Activated CD8-positive, alpha-beta memory T cell treated with anti-CD3 and anti-CD28 coated beads, Interleukin-2, amount 10 ng/mL, durations not matched to agents 7 days and 5 days (primary cell): ENCODE measurements around the gene OVAAL. TPM values are rescaled to one million over a fixed set of nuclear protein-coding genes. Genes with fewer than 3 reads are reported as not detected.
"Not testable (repeated sequence)": the region's sequence is repeated elsewhere in the genome, so short reads cannot be mapped to it uniquely, and the experiment has no call there.

Experiments
- ATAC-seq: fragments of 150-1000 bp; cut with Tn5 transposase; one replicate; pipeline ENCODE4 v1.10.0; 2021; ENCODE audit warnings: moderate library complexity
- CTCF ChIA-PET: fragments of 350-600 bp; sonication (Branson Sonifier 250); formaldehyde crosslinking; loops from one replicate; lab custom pipeline; 2021; ENCODE audit warnings: antibody characterized with exemption; lab: Charles Lee
- DNase-seq: peaks from one replicate; pipeline ENCODE4 v3.0.0-alpha.2; 2020
- H3K27ac Mint-ChIP-seq: one replicate; pipeline ENCODE4 v1.8.0; 2021; ENCODE audit warnings: mild to moderate bottlenecking, mixed read lengths
- H3K27me3 Mint-ChIP-seq: one replicate; pipeline ENCODE4 v1.8.0; 2021; ENCODE audit warnings: mixed read lengths
- H3K36me3 Mint-ChIP-seq: one replicate; pipeline ENCODE4 v1.8.0; 2021; ENCODE audit warnings: mild to moderate bottlenecking, mixed read lengths
- H3K4me1 Mint-ChIP-seq: one replicate; pipeline ENCODE4 v1.8.0; 2021; ENCODE audit warnings: mixed read lengths
- H3K4me3 Mint-ChIP-seq: one replicate; pipeline ENCODE4 v1.8.0; 2021; ENCODE audit warnings: mild to moderate bottlenecking, moderate library complexity, mixed read lengths
- H3K9me3 Mint-ChIP-seq: one replicate; pipeline ENCODE4 v1.8.0; 2022; ENCODE audit warnings: low read depth, mixed read lengths
- total RNA-seq, 2 experiments: library from RNA; stranded (reverse); gene quantifications; one replicate each; pipeline ENCODE4 v1.2.3, GENCODE V29; 2021

OVAAL gene
- total RNA-seq, 2 experiments from 2014 or later, result not detected

- H3K36me3 Mint-ChIP-seq, result no peaks in the 10 kb centered on the region
- H3K9me3 Mint-ChIP-seq, result no peaks in the 10 kb centered on the region
- H3K27me3 Mint-ChIP-seq, result peaks cover 3% of the 10 kb centered on the region
- ATAC-seq (no peak), DNase-seq (no peak)
- CTCF ChIA-PET, result interaction anchor here (0.8 kb wide), 1 partner anchor 336 kb away, joined by 3 read pairs; no protein-coding TSS in a partner anchor
- no peak overlapping the region for H3K27ac Mint-ChIP-seq
- H3K4me3 Mint-ChIP-seq, result no peak overlapping the region
- no peaks in the 10 kb centered on the region for H3K4me1 Mint-ChIP-seq
Observed at GRCh38 chr1:180545991-180546390, 12.8 kb upstream of the OVAAL start.

GRCh38 chr1:180548686-180549317 lies 10.0 kb upstream of the OVAAL start:
- no peaks in the 10 kb centered on the region for H3K9me3 Mint-ChIP-seq
- no peak overlapping the region for H3K4me3 Mint-ChIP-seq
- CTCF ChIA-PET, result no interaction called here
- ATAC-seq (no peak), DNase-seq (no peak)
- no peaks in the 10 kb centered on the region for H3K4me1 Mint-ChIP-seq
- no peaks in the 10 kb centered on the region for H3K36me3 Mint-ChIP-seq
- H3K27ac Mint-ChIP-seq, result no peak overlapping the region
- H3K27me3 Mint-ChIP-seq, result peaks cover 2% of the 10 kb centered on the region

GRCh38 chr1:180549770-180550169 lies 9.0 kb upstream of the OVAAL start:
- not testable (repeated sequence) for H3K4me3 Mint-ChIP-seq, H3K9me3 Mint-ChIP-seq, DNase-seq, ATAC-seq, H3K4me1 Mint-ChIP-seq, H3K27ac Mint-ChIP-seq, H3K27me3 Mint-ChIP-seq, H3K36me3 Mint-ChIP-seq
- CTCF ChIA-PET, result interaction anchor here (1.3 kb wide), 1 partner anchor 312 kb away, joined by 6 read pairs; no protein-coding TSS in a partner anchor

GRCh38 chr1:180550241-180550640 lies 8.5 kb upstream of the OVAAL start:
- Mint-ChIP-seq H3K27me3 (peaks cover 2% of the 10 kb centered on the region), H3K9me3 (no peaks in the 10 kb centered on the region), H3K4me3 (no peak overlapping the region), H3K27ac (no peak overlapping the region), H3K4me1 (no peaks in the 10 kb centered on the region), H3K36me3 (no peaks in the 10 kb centered on the region)
- ATAC-seq (no peak), DNase-seq (no peak)
- CTCF ChIA-PET, result interaction anchor here (1.3 kb wide), 1 partner anchor 311 kb away, joined by 6 read pairs; no protein-coding TSS in a partner anchor

GRCh38 chr1:180551997-180552396 lies 6.8 kb upstream of the OVAAL start:
- CTCF ChIA-PET, result no interaction called here
- no peaks in the 10 kb centered on the region for H3K4me1 Mint-ChIP-seq

GRCh38 chr1:180553046-180553445 lies 5.7 kb upstream of the OVAAL start:
- H3K4me3 Mint-ChIP-seq, H3K27ac Mint-ChIP-seq, H3K27me3 Mint-ChIP-seq, DNase-seq, H3K4me1 Mint-ChIP-seq, H3K36me3 Mint-ChIP-seq, H3K9me3 Mint-ChIP-seq, ATAC-seq, CTCF ChIA-PET: not testable (repeated sequence)

More at GRCh38 chr1:180551997-180552396, 6.8 kb upstream of the OVAAL start:
- Mint-ChIP-seq H3K4me3 (no peak overlapping the region), H3K27me3 (peaks cover 9% of the 10 kb centered on the region), H3K9me3 (no peaks in the 10 kb centered on the region), H3K36me3 (no peaks in the 10 kb centered on the region), H3K27ac (no peak overlapping the region)
- ATAC-seq (no peak), DNase-seq (no peak)

GRCh38 chr1:180555411-180555810 lies 3.4 kb upstream of the OVAAL start:
- Mint-ChIP-seq H3K27me3 (peaks cover 17% of the 10 kb centered on the region), H3K4me3 (no peak overlapping the region), H3K9me3 (no peaks in the 10 kb centered on the region), H3K4me1 (no peaks in the 10 kb centered on the region), H3K36me3 (no peaks in the 10 kb centered on the region), H3K27ac (no peak overlapping the region)
- no peak for DNase-seq
- ATAC-seq, result no peak
- CTCF ChIA-PET, result interaction anchor here (0.6 kb wide), 1 partner anchor 306 kb away, joined by 3 read pairs; no protein-coding TSS in a partner anchor

GRCh38 chr1:180560200-180560867 lies 1.6 kb downstream of the OVAAL start:
- Mint-ChIP-seq H3K4me3 (no peak overlapping the region), H3K4me1 (no peaks in the 10 kb centered on the region), H3K27me3 (peaks cover 50% of the 10 kb centered on the region), H3K36me3 (no peaks in the 10 kb centered on the region), H3K9me3 (peaks cover 2% of the 10 kb centered on the region), H3K27ac (no peak overlapping the region)
- ATAC-seq (no peak), DNase-seq (no peak)
- CTCF ChIA-PET, result interaction anchor here (1.2 kb wide), 1 partner anchor 302 kb away, joined by 3 read pairs; no protein-coding TSS in a partner anchor

- Mint-ChIP-seq H3K4me3 (no peak overlapping the region), H3K27ac (no peak overlapping the region), H3K4me1 (no peaks in the 10 kb centered on the region), H3K36me3 (no peaks in the 10 kb centered on the region), H3K9me3 (peaks cover 2% of the 10 kb centered on the region), H3K27me3 (peaks cover 55% of the 10 kb centered on the region)
- ATAC-seq (no peak), DNase-seq (no peak)
- CTCF ChIA-PET, result interaction anchor here (1.2 to 1.3 kb wide), 2 partner anchors 28 to 301 kb away, joined by 3 read pairs; no protein-coding TSS in a partner anchor
Observed at GRCh38 chr1:180560868-180561600, 2.3 kb downstream of the OVAAL start.

GRCh38 chr1:180562640-180563025 lies 3.9 kb downstream of the OVAAL start:
- no peak overlapping the region for H3K4me3 Mint-ChIP-seq
- CTCF ChIA-PET, result no interaction called here
- ATAC-seq, result no peak
- H3K9me3 Mint-ChIP-seq, result peaks cover 2% of the 10 kb centered on the region
- no peak overlapping the region for H3K27ac Mint-ChIP-seq
- H3K36me3 Mint-ChIP-seq, result no peaks in the 10 kb centered on the region
- no peak for DNase-seq
- H3K4me1 Mint-ChIP-seq, result no peaks in the 10 kb centered on the region
- H3K27me3 Mint-ChIP-seq, result peaks cover 59% of the 10 kb centered on the region

- ATAC-seq (no peak), DNase-seq (no peak)
- Mint-ChIP-seq H3K4me1 (no peaks in the 10 kb centered on the region), H3K4me3 (no peak overlapping the region), H3K27me3 (peaks cover 62% of the 10 kb centered on the region), H3K27ac (no peak overlapping the region), H3K9me3 (peaks cover 2% of the 10 kb centered on the region), H3K36me3 (no peaks in the 10 kb centered on the region)
- CTCF ChIA-PET, result no interaction called here
Observed at GRCh38 chr1:180563026-180563827, 4.5 kb downstream of the OVAAL start.

- no peaks in the 10 kb centered on the region for H3K36me3 Mint-ChIP-seq
- CTCF ChIA-PET, result interaction anchor here (0.7 kb wide), 1 partner anchor 17 kb away, joined by 3 read pairs; no protein-coding TSS in a partner anchor
- ATAC-seq, result no peak
- H3K27ac Mint-ChIP-seq, result no peak overlapping the region
- no peak overlapping the region for H3K4me3 Mint-ChIP-seq
- H3K4me1 Mint-ChIP-seq, result no peaks in the 10 kb centered on the region
- H3K9me3 Mint-ChIP-seq, result peaks cover 2% of the 10 kb centered on the region
- peaks cover 64% of the 10 kb centered on the region for H3K27me3 Mint-ChIP-seq
- DNase-seq, result no peak
Observed at GRCh38 chr1:180565121-180565871, 6.5 kb downstream of the OVAAL start.
